Esophagus (tissue), 2 donors: ENCODE measurements around the gene RTRAF. TPM values are rescaled to one million over a fixed set of nuclear protein-coding genes. Genes with fewer than 3 reads are reported as not detected.
A peak's percentile ranks its signal among the peaks of the same experiment; 100 is the strongest.

Source experiments
- H3K27ac ChIP-seq, 2 donors: one replicate each; pipeline ENCODE4 v1.5.1; 2013; ENCODE audit warnings: low read depth in 2 of 2, mild to moderate bottlenecking in 2 of 2, inconsistent platforms in 1 of 2, low read length in 1 of 2, moderate library complexity in 1 of 2
- H3K27me3 ChIP-seq, 2 donors: one replicate each; pipeline ENCODE4 v1.6.1; 2013; ENCODE audit warnings: low read length in 2 of 2, control low read depth in 1 of 2, mild to moderate bottlenecking in 1 of 2; ENCODE audit not compliant: insufficient read depth in 2 of 2, control insufficient read depth in 1 of 2
- H3K36me3 ChIP-seq, 2 donors: one replicate each; pipeline ENCODE4 v1.6.1; 2013; ENCODE audit warnings: low read length in 1 of 2; ENCODE audit not compliant: control insufficient read depth in 2 of 2, insufficient read depth in 2 of 2
- H3K4me1 ChIP-seq, 2 donors: one replicate each; pipeline ENCODE4 v1.6.1; 2013; ENCODE audit warnings: low read length in 1 of 2; ENCODE audit not compliant: control insufficient read depth in 2 of 2, insufficient read depth in 2 of 2
- H3K4me3 ChIP-seq, 2 donors: one replicate each; pipeline ENCODE4 v1.5.1; 2013; ENCODE audit warnings: low read length in 2 of 2, mild to moderate bottlenecking in 2 of 2, low read depth in 1 of 2, moderate library complexity in 1 of 2
- H3K9me3 ChIP-seq, 2 donors: one replicate each; pipeline ENCODE4 v1.6.1; 2013; ENCODE audit warnings: mild to moderate bottlenecking in 2 of 2, low read depth in 1 of 2, low read length in 1 of 2, moderate library complexity in 1 of 2; ENCODE audit not compliant: control insufficient read depth in 2 of 2, insufficient read depth in 1 of 2
- WGBS, 2 donors: extraction: QIAGEN DNeasy Blood & Tissue Kit; methylation state at CpG; one replicate each; pipeline ENCODE4 v1.1.7; 2013; 5-methylcytosine and 5-hydroxymethylcytosine counted together
- polyA plus RNA-seq, 2 donors: library from polyadenylated mRNA; stranded (reverse); fragments of 200-250 nt; gene quantifications; one replicate each; pipeline ENCODE4 v1.2.3, GENCODE V29; 2013
- donor health status: healthy with polysubstance abuse.
- donor health status: Bipolar disorder and iron deficiency.

RTRAF gene
- polyA plus RNA-seq, 2 donors, result 83.5 to 108 TPM

GRCh38 chr14:51988221-51988620 lies 1.1 kb upstream of the RTRAF start:
- H3K4me3 ChIP-seq, result no peak overlapping the region
- H3K9me3 ChIP-seq, result no peaks in the 10 kb centered on the region
- no peaks in the 10 kb centered on the region for H3K27me3 ChIP-seq
- WGBS, 2 donors, result 64 to 69% methylated on average over 1 of the region's 1 CpG
- H3K36me3 ChIP-seq, result peaks cover 0 to 2% of the 10 kb centered on the region in 2 donors
- H3K4me1 ChIP-seq, result no peaks in the 10 kb centered on the region
- H3K27ac ChIP-seq, result no peak overlapping the region

DNA sequence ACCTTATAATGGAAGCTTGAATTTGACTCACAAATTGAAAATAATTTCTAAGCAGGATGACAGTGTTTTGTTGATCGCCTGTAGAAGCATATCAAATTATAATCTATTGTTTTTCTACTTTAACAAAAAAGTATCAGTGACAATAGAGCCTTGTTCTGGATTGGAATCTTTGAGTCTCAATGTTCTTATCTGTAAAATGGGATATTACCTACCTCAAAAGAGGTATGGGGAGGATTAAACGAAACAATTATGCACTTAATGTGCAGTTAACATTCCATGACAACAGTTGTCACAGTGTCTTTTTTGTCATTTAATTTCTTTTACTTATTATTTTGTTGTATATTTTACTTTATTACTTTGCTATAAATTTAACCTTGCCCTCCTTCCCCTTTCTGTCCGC lies 1.1 kb downstream of the RTRAF start:
- 69 to 72% methylated on average over 3 of the region's 3 CpGs for WGBS, 2 donors
- peak overlapping the region in 1 of 2 donors; percentile 97 for H3K4me3 ChIP-seq
- H3K4me1 ChIP-seq, result no peaks in the 10 kb centered on the region
- H3K9me3 ChIP-seq, result no peaks in the 10 kb centered on the region
- H3K27me3 ChIP-seq, result no peaks in the 10 kb centered on the region
- peaks cover 0 to 2% of the 10 kb centered on the region in 2 donors for H3K36me3 ChIP-seq
- no peak overlapping the region for H3K27ac ChIP-seq

- no peaks in the 10 kb centered on the region for H3K9me3 ChIP-seq
- WGBS, 2 donors, result 69 to 70% methylated on average over 3 of the region's 3 CpGs
Measured at GRCh38 chr14:51993285-51993920, 4.1 kb downstream of the RTRAF start.

DNA sequence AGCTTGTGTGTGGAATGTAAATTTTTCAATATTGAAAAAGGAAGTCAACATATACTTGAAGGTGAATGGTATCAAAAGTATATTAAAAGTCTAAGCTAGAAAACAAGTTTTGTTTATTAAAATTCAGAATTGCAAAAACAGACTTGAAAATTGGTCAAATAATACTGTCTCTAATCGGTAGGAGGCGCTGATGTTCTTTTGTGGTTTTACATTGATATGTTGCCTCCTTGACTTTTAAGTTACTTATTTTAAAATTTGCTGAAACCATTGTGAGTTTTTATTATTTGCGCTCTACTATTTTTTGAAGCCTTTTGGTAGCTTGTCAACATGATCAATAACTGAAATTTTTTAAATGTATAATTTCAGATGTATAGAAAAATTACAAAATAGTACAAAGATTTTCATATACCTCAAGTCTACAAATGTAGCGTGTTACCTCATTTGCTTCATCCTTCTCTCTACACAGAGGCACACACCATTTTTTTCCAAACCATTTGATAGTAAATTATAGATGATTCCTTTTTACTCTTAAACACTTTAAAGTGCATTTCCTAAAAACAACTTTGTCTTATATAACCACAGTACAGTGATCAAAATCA lies 6.9 kb downstream of the RTRAF start:
- Histone ChIP-seq H3K4me1 (no peaks in the 10 kb centered on the region), H3K27ac (no peak overlapping the region), H3K36me3 (peaks cover 0 to 2% of the 10 kb centered on the region in 2 donors), H3K4me3 (no peak overlapping the region), H3K27me3 (no peaks in the 10 kb centered on the region), H3K9me3 (no peaks in the 10 kb centered on the region)
- WGBS, 2 donors, result 57 to 59% methylated on average over 4 of the region's 4 CpGs

More at GRCh38 chr14:51993285-51993920, 4.1 kb downstream of the RTRAF start:
- no peaks in the 10 kb centered on the region for H3K4me1 ChIP-seq
- no peak overlapping the region for H3K27ac ChIP-seq
- H3K36me3 ChIP-seq, result peaks cover 0 to 2% of the 10 kb centered on the region in 2 donors
- H3K4me3 ChIP-seq, result no peak overlapping the region
- H3K27me3 ChIP-seq, result no peaks in the 10 kb centered on the region

DNA sequence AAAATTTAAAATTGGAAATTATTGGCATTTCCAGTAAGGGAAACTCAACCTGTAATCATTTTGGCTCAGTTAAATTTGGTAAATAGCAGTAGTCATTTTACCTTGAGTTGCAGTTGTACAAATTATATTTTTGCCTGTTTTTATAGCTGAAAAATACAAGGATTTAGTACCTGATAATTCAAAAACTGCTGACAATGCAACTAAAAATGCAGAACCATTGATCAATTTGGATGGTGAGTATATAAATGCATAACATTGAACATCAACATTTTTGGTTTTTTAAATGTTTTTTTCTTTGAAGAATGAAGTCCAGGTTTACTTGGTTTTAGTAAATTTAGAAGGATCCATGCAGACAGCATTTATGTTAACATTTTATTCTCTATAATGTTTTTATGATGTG lies 9.0 kb downstream of the RTRAF start:
- Histone ChIP-seq H3K27me3 (no peaks in the 10 kb centered on the region), H3K27ac (no peak overlapping the region), H3K9me3 (no peaks in the 10 kb centered on the region), H3K36me3 (peaks cover 0 to 2% of the 10 kb centered on the region in 2 donors), H3K4me3 (no peak overlapping the region), H3K4me1 (no peaks in the 10 kb centered on the region)

- Histone ChIP-seq H3K27me3 (no peaks in the 10 kb centered on the region), H3K27ac (no peak overlapping the region), H3K36me3 (peaks cover 0 to 2% of the 10 kb centered on the region in 2 donors), H3K9me3 (no peaks in the 10 kb centered on the region), H3K4me1 (no peaks in the 10 kb centered on the region), H3K4me3 (no peak overlapping the region)
- 77 to 78% methylated on average over 2 of the region's 2 CpGs for WGBS, 2 donors
Measured at GRCh38 chr14:51999084-51999483, 9.7 kb downstream of the RTRAF start.

- Histone ChIP-seq H3K36me3 (peaks cover 0 to 5% of the 10 kb centered on the region in 2 donors), H3K27ac (no peak overlapping the region), H3K9me3 (no peaks in the 10 kb centered on the region), H3K4me3 (no peak overlapping the region), H3K27me3 (no peaks in the 10 kb centered on the region), H3K4me1 (no peaks in the 10 kb centered on the region)
- WGBS, 2 donors, result 60 to 72% methylated on average over 3 of the region's 3 CpGs
Measured at GRCh38 chr14:52000019-52000582, 10.8 kb downstream of the RTRAF start.

GRCh38 chr14:52000696-52001095 lies 11.3 kb downstream of the RTRAF start:
- Histone ChIP-seq H3K36me3 (peaks cover 5 to 7% of the 10 kb centered on the region in 2 donors), H3K4me1 (no peaks in the 10 kb centered on the region), H3K27me3 (no peaks in the 10 kb centered on the region), H3K4me3 (no peak overlapping the region), H3K27ac (no peak overlapping the region), H3K9me3 (no peaks in the 10 kb centered on the region)
- WGBS, 2 donors, result 72 to 77% methylated on average over 3 of the region's 3 CpGs

GRCh38 chr14:52002542-52002941 lies 13.2 kb downstream of the RTRAF start:
- H3K4me3 ChIP-seq, result no peak overlapping the region
- H3K27me3 ChIP-seq, result no peaks in the 10 kb centered on the region
- H3K27ac ChIP-seq, result no peak overlapping the region
- no peaks in the 10 kb centered on the region for H3K9me3 ChIP-seq
- 78 to 83% methylated on average over 4 of the region's 4 CpGs for WGBS, 2 donors
- H3K36me3 ChIP-seq, result peaks cover 5 to 9% of the 10 kb centered on the region in 2 donors
- H3K4me1 ChIP-seq, result no peaks in the 10 kb centered on the region

GRCh38 chr14:52003324-52003723 lies 14.0 kb downstream of the RTRAF start:
- no peaks in the 10 kb centered on the region for H3K27me3 ChIP-seq
- peaks cover 9% of the 10 kb centered on the region in 2 donors for H3K36me3 ChIP-seq
- H3K4me3 ChIP-seq, result no peak overlapping the region
- 59 to 66% methylated on average over 3 of the region's 3 CpGs for WGBS, 2 donors
- no peak overlapping the region for H3K27ac ChIP-seq
- no peaks in the 10 kb centered on the region for H3K9me3 ChIP-seq
- H3K4me1 ChIP-seq, result no peaks in the 10 kb centered on the region
